Medulla oblongata (tissue), 1 donor: ENCODE data around the gene DACT3.

Source experiments
- DNase-seq: peaks from one replicate; pipeline ENCODE4 v3.0.0-alpha.2; 2015; ENCODE audit errors: extremely low spot score

The DACT3 gene

GRCh38 chr19:46661020-46661731, at the start of gene DACT3:
Gene DACT3, minus strand, starts transcription at chr19:46661182. Its CDS starts 118 bp downstream, at chr19:46661064.
- DNase-seq: peak; percentile 100

GRCh38 chr19:46710687-46711086, 49.7 kb upstream of the DACT3 start:
- DNase-seq: no peak

- DNase-seq: peak; percentile 48
Observed at GRCh38 chr19:46704379-46705076, 43.5 kb upstream of the DACT3 start.

GRCh38 chr19:46700704-46701103, 39.7 kb upstream of the DACT3 start:
- DNase-seq: no peak

GRCh38 chr19:46698395-46699321, 37.7 kb upstream of the DACT3 start:
- no peak for DNase-seq

- peak; percentile 18 for DNase-seq
Observed at GRCh38 chr19:46697204-46697960, 36.4 kb upstream of the DACT3 start.

- no peak for DNase-seq
Observed at GRCh38 chr19:46696866-46697203, 35.9 kb upstream of the DACT3 start.

- no peak for DNase-seq
Observed at GRCh38 chr19:46696052-46696451, 35.1 kb upstream of the DACT3 start.

- DNase-seq: no peak
Observed at GRCh38 chr19:46693760-46694159, 32.8 kb upstream of the DACT3 start.

- no peak for DNase-seq
Observed at GRCh38 chr19:46692918-46693722, 32.1 kb upstream of the DACT3 start.

GRCh38 chr19:46691948-46692347, 31.0 kb upstream of the DACT3 start:
- DNase-seq: no peak

GRCh38 chr19:46691104-46691503, 30.1 kb upstream of the DACT3 start:
- no peak for DNase-seq

- DNase-seq: no peak
Observed at GRCh38 chr19:46689358-46689757, 28.4 kb upstream of the DACT3 start.

- DNase-seq: no peak
Observed at GRCh38 chr19:46687438-46688145, 26.6 kb upstream of the DACT3 start.

GRCh38 chr19:46685189-46685588, 24.2 kb upstream of the DACT3 start:
- DNase-seq: no peak

- DNase-seq: no peak
Observed at GRCh38 chr19:46678110-46678732, 17.2 kb upstream of the DACT3 start.

GRCh38 chr19:46674416-46675178, 13.6 kb upstream of the DACT3 start:
- DNase-seq: no peak

GRCh38 chr19:46670813-46671212, 9.8 kb upstream of the DACT3 start:
- DNase-seq: no peak

- no peak for DNase-seq
Observed at GRCh38 chr19:46668662-46669061, 7.7 kb upstream of the DACT3 start.
